NOMO-1 treated with DMSO at 0.1 percent for 48 hours (cell line): Measurements from ENCODE around the gene TCAF1.
"Not testable (repeated sequence)": the region's sequence is repeated elsewhere in the genome, so short reads cannot be mapped to it uniquely, and the experiment has no call there.

Experiments
- DNase-seq: peaks from one replicate; lab custom pipeline; 2025; ENCODE audit not compliant: unreplicated experiment; lab: John Stamatoyannopoulos, UW

TCAF1 gene

GRCh38 chr7:143906151-143906550 is 4.2 kb upstream of the TCAF1 start:
- no peak for DNase-seq

GRCh38 chr7:143905509-143905908 is 3.5 kb upstream of the TCAF1 start:
- no peak for DNase-seq

GRCh38 chr7:143902332-143902899 is 440 bp upstream of the TCAF1 start:
- no peak for DNase-seq

- DNase-seq: no peak
Measured at GRCh38 chr7:143901332-143901667, 676 bp downstream of the TCAF1 start.

GRCh38 chr7:143900230-143900766 is 1.7 kb downstream of the TCAF1 start:
- DNase-seq: no peak

- no peak for DNase-seq
Measured at GRCh38 chr7:143898810-143899209, 3.2 kb downstream of the TCAF1 start.

DNA sequence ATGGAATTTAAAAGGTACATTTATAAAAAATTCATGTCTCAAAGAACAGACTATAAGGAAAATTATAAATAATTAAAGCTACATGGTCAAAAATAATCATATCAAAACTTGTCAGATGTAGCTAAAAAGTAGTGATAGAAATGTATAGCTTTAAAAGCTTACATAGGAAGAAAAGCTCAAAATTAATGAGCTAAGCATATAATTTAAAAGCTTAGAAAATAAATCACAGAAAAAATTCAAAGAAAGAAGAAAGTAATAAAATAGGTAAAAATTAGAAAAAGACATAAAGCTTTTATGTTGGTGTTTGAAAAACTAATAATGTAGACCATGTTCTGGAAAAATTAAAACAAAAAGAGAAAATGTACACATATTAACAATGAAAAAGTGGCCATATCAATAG is 5.3 kb downstream of the TCAF1 start:
- no peak for DNase-seq

- no peak for DNase-seq
Measured at GRCh38 chr7:143892527-143893300, 9.3 kb downstream of the TCAF1 start.

GRCh38 chr7:143891457-143891856 is 10.5 kb downstream of the TCAF1 start:
- no peak for DNase-seq

DNA sequence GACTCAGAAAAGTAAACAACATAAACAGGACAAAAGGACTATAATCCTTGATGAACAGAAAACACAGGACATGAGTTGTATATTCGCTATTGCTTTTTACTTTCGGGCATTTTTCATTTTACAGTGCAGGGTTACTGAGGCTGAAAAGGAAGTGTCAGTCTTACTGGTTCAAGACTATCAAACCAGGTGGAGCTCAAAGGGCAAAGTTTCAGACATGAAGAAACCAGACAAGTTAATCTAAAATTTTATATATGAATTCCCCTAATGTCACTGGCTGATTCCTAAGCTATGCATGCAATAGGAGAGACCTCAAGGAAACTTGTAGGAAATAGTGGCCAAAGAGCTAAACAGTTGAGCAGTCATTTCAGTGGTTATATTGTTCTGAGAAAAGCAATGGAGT is 11.4 kb downstream of the TCAF1 start:
- DNase-seq: no peak

GRCh38 chr7:143889068-143889467 is 12.9 kb downstream of the TCAF1 start:
- DNase-seq: no peak

DNA sequence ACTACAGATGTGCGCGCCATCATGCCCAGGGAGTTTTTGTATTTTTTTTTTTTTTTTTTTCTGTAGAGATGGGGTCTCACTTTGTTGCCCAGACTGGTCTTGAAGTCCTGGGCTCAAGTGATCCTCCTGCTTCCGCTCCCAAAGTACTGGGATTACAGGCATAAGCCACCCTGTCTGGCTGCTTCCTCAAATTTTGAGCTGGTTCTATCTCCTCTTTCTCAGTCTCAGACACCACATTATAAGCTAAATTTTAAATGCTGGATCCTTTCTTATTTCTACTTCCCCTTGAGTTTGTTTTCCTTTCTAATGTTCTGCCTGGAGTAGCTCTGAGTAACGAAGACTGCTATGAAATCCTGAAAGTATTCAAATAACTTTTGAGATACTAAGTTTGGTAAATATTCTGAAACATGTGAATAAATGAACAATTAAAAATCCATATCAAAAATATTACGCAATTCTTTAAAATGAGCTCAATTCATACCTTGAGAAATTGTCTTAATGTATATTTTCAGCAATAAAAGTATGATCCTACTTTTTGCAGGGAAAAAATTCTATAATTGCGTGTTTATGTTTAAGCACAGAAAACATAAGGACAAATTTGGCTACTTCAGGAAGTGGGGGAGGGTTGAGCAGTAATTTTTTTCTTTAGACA is 15.0 kb downstream of the TCAF1 start:
- no peak for DNase-seq

DNA sequence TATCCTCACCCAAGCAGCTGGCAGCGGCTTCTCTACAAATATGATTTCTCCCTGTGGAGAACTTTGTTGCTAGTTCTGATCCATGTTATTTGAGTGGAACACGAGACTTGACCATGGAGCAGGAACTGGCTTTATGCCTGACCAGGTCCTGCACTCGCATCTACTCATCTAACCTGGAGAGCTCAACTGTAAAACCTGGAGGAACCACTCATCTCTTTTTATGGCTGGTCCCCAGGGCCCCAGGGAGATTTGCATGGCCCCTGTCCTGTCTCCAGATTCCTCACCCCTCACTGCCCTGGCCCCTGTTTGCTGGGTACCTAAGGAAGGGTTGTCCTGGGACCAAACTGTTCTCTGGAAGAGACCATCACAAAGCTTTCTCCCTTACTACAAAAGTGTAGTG is 16.0 kb downstream of the TCAF1 start:
- DNase-seq: no peak

- no peak for DNase-seq
Measured at GRCh38 chr7:143884969-143885559, 16.9 kb downstream of the TCAF1 start.

GRCh38 chr7:143884241-143884968 is 17.6 kb downstream of the TCAF1 start:
- no peak for DNase-seq

DNA sequence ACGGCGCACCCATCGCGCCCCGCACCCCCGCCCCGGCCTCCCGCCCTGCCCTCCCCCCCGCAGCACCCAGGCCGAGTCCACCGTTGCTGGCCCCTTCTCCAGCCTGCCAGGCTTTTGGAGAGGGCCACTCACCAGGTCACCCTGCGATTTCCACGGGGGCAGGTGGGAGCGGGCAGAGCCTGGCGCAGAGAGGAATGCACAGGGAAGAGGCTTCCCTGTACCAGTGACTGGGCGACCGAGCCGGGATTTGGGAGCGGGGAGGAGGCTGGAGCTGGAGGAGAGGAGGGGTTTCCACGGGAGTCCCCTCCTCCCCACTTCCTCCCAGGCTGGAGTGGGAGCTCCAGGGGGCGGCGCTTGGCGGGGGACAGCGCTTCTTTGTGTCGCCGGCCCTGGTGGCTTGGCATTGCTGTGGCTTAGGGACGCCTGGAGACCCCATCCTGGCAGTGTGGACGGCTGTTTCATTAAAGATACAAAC is 19.3 kb downstream of the TCAF1 start:
- DNase-seq: no peak

GRCh38 chr7:143882020-143882603 is 19.9 kb downstream of the TCAF1 start:
- no peak for DNase-seq

GRCh38 chr7:143878884-143879283 is 23.1 kb downstream of the TCAF1 start:
- no peak for DNase-seq

DNA sequence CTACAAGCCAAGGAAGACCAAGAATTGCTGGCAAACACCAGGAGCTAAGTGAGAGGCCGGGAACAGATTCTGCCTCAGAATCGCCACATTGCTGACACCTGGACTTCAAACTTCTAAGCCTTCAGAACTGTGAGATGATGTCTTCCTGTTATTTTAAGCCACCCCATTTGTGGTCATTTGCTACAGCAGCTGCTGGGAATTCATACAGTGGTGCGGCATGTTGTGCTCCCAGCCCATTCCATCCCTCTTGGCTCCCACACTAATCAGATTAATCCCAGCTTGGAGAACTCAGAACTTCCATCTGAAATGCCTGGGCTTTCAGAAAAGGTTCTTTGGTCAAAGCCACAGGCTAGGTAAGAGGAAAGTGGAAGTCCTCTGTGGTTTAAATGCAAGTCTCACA is 24.9 kb downstream of the TCAF1 start:
- no peak for DNase-seq

DNA sequence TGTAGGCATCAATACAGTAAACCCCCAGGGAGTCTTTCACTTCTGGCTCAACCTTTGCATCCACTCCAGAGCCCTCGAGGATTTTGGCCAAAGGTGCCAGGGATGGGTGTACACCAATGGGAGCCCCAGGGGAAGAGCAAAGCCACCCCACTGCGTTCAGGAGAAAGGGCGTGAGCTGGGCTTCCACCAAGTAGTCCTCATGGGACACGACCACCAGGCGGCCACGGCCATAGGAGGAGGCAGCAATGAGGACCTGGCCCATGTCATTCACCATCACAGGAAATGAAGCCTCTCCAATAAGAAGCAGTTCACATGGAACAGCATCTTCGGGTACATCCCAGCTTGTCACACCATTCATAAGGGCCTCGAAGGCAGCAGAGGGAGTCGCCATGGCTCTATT is 25.8 kb downstream of the TCAF1 start:
- DNase-seq: no peak

DNA sequence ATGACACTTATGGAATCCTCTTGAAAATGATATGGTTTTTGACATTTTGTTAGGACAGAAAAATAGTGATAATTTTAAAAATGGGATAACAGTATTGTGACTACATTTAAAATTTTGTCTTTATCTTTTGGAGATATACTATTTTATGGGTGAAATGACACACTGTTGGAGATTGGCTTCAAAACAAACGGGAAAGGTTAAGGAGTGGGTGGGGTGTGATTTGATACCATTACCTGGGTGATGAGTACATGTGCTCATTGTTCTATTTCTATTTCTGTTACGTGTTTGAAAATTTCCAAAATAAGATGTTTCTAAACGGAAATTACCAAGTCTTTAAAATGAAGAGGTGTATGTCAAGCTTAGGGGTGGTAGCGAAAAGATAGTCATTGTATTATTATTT is 28.7 kb downstream of the TCAF1 start:
- not testable (repeated sequence) for DNase-seq
